22Rv1 (cell line): ENCODE results near the gene LRSAM1.

Experiments used
- H3K27ac ChIP-seq: fragments of 450-650 bp; 2 replicates; pipeline ENCODE4 v1.5.1; 2017
- CTCF ChIP-seq: fragments of 450-650 bp; IDR thresholded peaks from 2 replicates; pipeline ENCODE4 v1.5.1; 2017; ENCODE audit warnings: mild to moderate bottlenecking
- ZFX ChIP-seq: fragments of 450-650 bp; IDR thresholded peaks from 2 replicates; pipeline ENCODE4 v1.6.1; 2017; ENCODE audit warnings: antibody characterized with exemption, borderline replicate concordance

Gene LRSAM1

GRCh38 chr9:127509955-127510299 is 58.6 kb downstream of the LRSAM1 start:
- no peak overlapping the region for H3K27ac ChIP-seq
- TF ChIP-seq CTCF (no peak), ZFX (no peak)

GRCh38 chr9:127514468-127514867 is 63.2 kb downstream of the LRSAM1 start:
- H3K27ac ChIP-seq: no peak overlapping the region
- no peak for TF ChIP-seq CTCF
- no peak for TF ChIP-seq ZFX

GRCh38 chr9:127516835-127517607 is 65.7 kb downstream of the LRSAM1 start:
- no peak overlapping the region for H3K27ac ChIP-seq
- TF ChIP-seq CTCF (no peak), ZFX (no peak)

- H3K27ac ChIP-seq: no peak overlapping the region
- TF ChIP-seq CTCF (no peak), ZFX (no peak)
These were observed 66.3 kb downstream of the LRSAM1 start for GRCh38 chr9:127517620-127518019.

GRCh38 chr9:127518091-127518856 is 67.0 kb downstream of the LRSAM1 start:
- H3K27ac ChIP-seq: no peak overlapping the region
- TF ChIP-seq CTCF: no peak
- no peak for TF ChIP-seq ZFX

GRCh38 chr9:127519301-127520166 is 68.2 kb downstream of the LRSAM1 start:
- H3K27ac ChIP-seq: no peak overlapping the region
- TF ChIP-seq ZFX: no peak
- no peak for TF ChIP-seq CTCF
